IMR-90 (cell line): Measurements from ENCODE around the gene SLC39A11. TPM values are rescaled to one million over a fixed set of nuclear protein-coding genes. Genes with fewer than 3 reads are reported as not detected.

ENCODE experiments used
- ATAC-seq: fragments of 200-7000 bp; cut with Tn5 transposase; 2 replicates; pipeline ENCODE4 v1.9.1; 2020; ENCODE audit warnings: low read depth, mild to moderate bottlenecking, moderate library complexity
- BruUV-seq: library from RNA; stranded (reverse); fragments of 400-500 nt; replicated peaks from 2 replicates; lab custom pipeline; 2021; lab: Mats Ljungman, UMichigan
- CTCF ChIA-PET: fragments of 300-600 bp; formaldehyde crosslinking; extraction: SDS; loops from one replicate; lab custom pipeline; 2021; ENCODE audit warnings: antibody characterized with exemption; lab: Yijun Ruan, JAX
- POLR2A ChIA-PET: fragments of 300-600 bp; sonication (Branson Sonifier 250); formaldehyde crosslinking; loops from one replicate; lab custom pipeline; 2022; ENCODE audit warnings: antibody characterized with exemption; ENCODE audit not compliant: unreplicated experiment; lab: Charles Lee
- DNase-seq: peaks from one replicate; pipeline ENCODE4 v3.0.0; 2013
- H2AFZ ChIP-seq: replicated peaks from 2 replicates; pipeline ENCODE3; 2013; ENCODE audit warnings: low read length, mild to moderate bottlenecking; ENCODE audit not compliant: poor library complexity
- H2AK5ac ChIP-seq: 2 replicates; pipeline ENCODE4 v1.6.1; 2013; ENCODE audit warnings: low read depth, low read length, inconsistent platforms
- H2AK9ac ChIP-seq: replicated peaks from 2 replicates; pipeline ENCODE3; 2013; ENCODE audit warnings: mild to moderate bottlenecking, low read depth, low read length, moderate library complexity; ENCODE audit not compliant: poor library complexity
- H2BK120ac ChIP-seq: 2 replicates; pipeline ENCODE4 v1.6.1; 2013; ENCODE audit warnings: low read depth, low read length, inconsistent platforms
- H2BK15ac ChIP-seq: 3 replicates; pipeline ENCODE4 v1.6.1; 2013; ENCODE audit warnings: low read depth, low read length, inconsistent platforms
- H2BK20ac ChIP-seq: 2 replicates; pipeline ENCODE4 v1.6.1; 2013; ENCODE audit warnings: low read depth, mild to moderate bottlenecking, inconsistent platforms, low read length, moderate library complexity
- H2BK5ac ChIP-seq: 2 replicates; pipeline ENCODE4 v1.6.1; 2013; ENCODE audit warnings: mild to moderate bottlenecking, low read depth, low read length, inconsistent platforms; ENCODE audit not compliant: poor library complexity, severe bottlenecking
- H3K14ac ChIP-seq: replicated peaks from 2 replicates; pipeline ENCODE4 v1.6.1; 2013; ENCODE audit warnings: low read depth, low read length, inconsistent platforms
- H3K18ac ChIP-seq: 2 replicates; pipeline ENCODE4 v1.6.1; 2013; ENCODE audit warnings: low read depth, low read length, control low read depth
- H3K23ac ChIP-seq: 2 replicates; pipeline ENCODE4 v1.6.1; 2013; ENCODE audit warnings: low read depth, low read length, inconsistent platforms
- H3K27ac ChIP-seq: 2 replicates; pipeline ENCODE4 v1.5.1; 2013; ENCODE audit warnings: mild to moderate bottlenecking, control low read depth, low read length; ENCODE audit not compliant: insufficient read depth
- H3K27me3 ChIP-seq: 2 replicates; pipeline ENCODE4 v1.6.1; 2013; ENCODE audit warnings: low read length; ENCODE audit not compliant: control insufficient read depth, insufficient read depth
- H3K36me3 ChIP-seq: 2 replicates; pipeline ENCODE4 v1.6.1; 2013; ENCODE audit warnings: low read length, mixed read lengths; ENCODE audit not compliant: control insufficient read depth, insufficient read depth
- H3K4ac ChIP-seq: 2 replicates; pipeline ENCODE4 v1.6.1; 2013; ENCODE audit warnings: low read depth, low read length, inconsistent platforms
- H3K4me1 ChIP-seq: 2 replicates; pipeline ENCODE4 v1.6.1; 2013; ENCODE audit warnings: low read length, mixed read lengths; ENCODE audit not compliant: control insufficient read depth, insufficient read depth
- H3K4me2 ChIP-seq: 2 replicates; pipeline ENCODE4 v1.6.1; 2013; ENCODE audit warnings: low read depth, mild to moderate bottlenecking, control low read depth, low read length, moderate library complexity
- H3K4me3 ChIP-seq: 2 replicates; pipeline ENCODE4 v1.5.1; 2013; ENCODE audit warnings: low read depth, mild to moderate bottlenecking, control low read depth, low read length, moderate library complexity; ENCODE audit not compliant: insufficient read depth
- H3K56ac ChIP-seq: 2 replicates; pipeline ENCODE4 v1.6.1; 2013; ENCODE audit warnings: low read length, inconsistent platforms; ENCODE audit not compliant: insufficient read depth; ENCODE audit errors: extremely low read depth
- H3K79me1 ChIP-seq, 2 experiments: 2 replicates each; pipeline ENCODE4 v1.6.1; 2013; ENCODE audit warnings: low read length in 2 of 2, inconsistent platforms in 1 of 2, low read depth in 1 of 2
- H3K9ac ChIP-seq: 2 replicates; pipeline ENCODE4 v1.6.1; 2013; ENCODE audit warnings: low read depth, low read length, control low read depth
- H3K9me1 ChIP-seq: 2 replicates; pipeline ENCODE4 v1.6.1; 2013; ENCODE audit warnings: low read length, inconsistent platforms; ENCODE audit not compliant: insufficient read depth
- H3K9me3 ChIP-seq: 2 replicates; pipeline ENCODE4 v1.6.1; 2013; ENCODE audit warnings: low read length; ENCODE audit not compliant: control insufficient read depth, insufficient read depth
- H4K20me1 ChIP-seq: 2 replicates; pipeline ENCODE4 v1.6.1; 2013; ENCODE audit warnings: low read length, inconsistent platforms; ENCODE audit not compliant: insufficient read depth
- H4K5ac ChIP-seq: 2 replicates; pipeline ENCODE4 v1.6.1; 2013; ENCODE audit warnings: mild to moderate bottlenecking, low read depth, low read length, control low read depth
- H4K8ac ChIP-seq, 2 experiments: 2 replicates each; pipeline ENCODE4 v1.6.1; 2013; ENCODE audit warnings: low read depth in 2 of 2, low read length in 2 of 2, control low read depth in 1 of 2, inconsistent platforms in 1 of 2
- H4K91ac ChIP-seq: 2 replicates; pipeline ENCODE4 v1.6.1; 2013; ENCODE audit warnings: low read depth, low read length, inconsistent platforms; ENCODE audit not compliant: insufficient read depth
- BHLHE40 ChIP-seq: fragments of 150-350 bp; IDR thresholded peaks from 2 replicates; pipeline ENCODE4 v1.6.1; 2016; ENCODE audit warnings: mild to moderate bottlenecking, low read depth, low read length
- CEBPB ChIP-seq: IDR thresholded peaks from 2 replicates; pipeline ENCODE4 v1.6.1; 2012; ENCODE audit warnings: low read depth, low read length, improper control_type of control experiment
- CHD1 ChIP-seq: IDR thresholded peaks from 2 replicates; pipeline ENCODE4 v1.6.1; 2012; ENCODE audit warnings: low read depth, low read length, improper control_type of control experiment
- FOS ChIP-seq: fragments of 150-350 bp; IDR thresholded peaks from 2 replicates; pipeline ENCODE4 v1.6.1; 2016; ENCODE audit warnings: low read depth, low read length
- MAFK ChIP-seq: IDR thresholded peaks from 2 replicates; pipeline ENCODE4 v1.6.1; 2012; ENCODE audit warnings: low read depth, low read length, improper control_type of control experiment
- MAZ ChIP-seq: IDR thresholded peaks from 2 replicates; pipeline ENCODE4 v1.6.1; 2012; ENCODE audit warnings: low read depth, mild to moderate bottlenecking, low read length, improper control_type of control experiment, moderate library complexity, borderline replicate concordance
- MXI1 ChIP-seq: IDR thresholded peaks from 2 replicates; pipeline ENCODE4 v1.6.1; 2012; ENCODE audit warnings: low read depth, mild to moderate bottlenecking, low read length, moderate library complexity, borderline replicate concordance
- NFE2L2 ChIP-seq: fragments of 150-350 bp; IDR thresholded peaks from 2 replicates; pipeline ENCODE4 v1.6.1; 2016; ENCODE audit warnings: low read depth, mild to moderate bottlenecking, low read length
- POLR2A ChIP-seq: IDR thresholded peaks from 2 replicates; pipeline ENCODE4 v1.6.1; 2012; ENCODE audit warnings: mild to moderate bottlenecking, low read depth, low read length
- RAD21 ChIP-seq: IDR thresholded peaks from 2 replicates; pipeline ENCODE4 v1.6.1; 2012; ENCODE audit warnings: low read length, improper control_type of control experiment
- RCOR1 ChIP-seq: IDR thresholded peaks from 2 replicates; pipeline ENCODE4 v1.6.1; 2012; ENCODE audit warnings: mild to moderate bottlenecking, low read length, improper control_type of control experiment; ENCODE audit not compliant: insufficient replicate concordance
- RFX5 ChIP-seq: IDR thresholded peaks from 2 replicates; pipeline ENCODE4 v1.8.0; 2012; ENCODE audit warnings: low read depth, mild to moderate bottlenecking, low read length, moderate library complexity
- SMC3 ChIP-seq: fragments of 150-350 bp; IDR thresholded peaks from 2 replicates; pipeline ENCODE4 v1.6.1; 2016; ENCODE audit warnings: low read depth, mild to moderate bottlenecking, antibody characterized with exemption, low read length, moderate library complexity
- WGBS, 2 experiments: methylation state at CpG; one replicate each; pipeline versions ENCODE4 v1.1.5 to v1.1.7; 2013; ENCODE audit warnings: missing lambda C conversion rate in 2 of 2; ENCODE audit not compliant: insufficient read length in 1 of 2; ENCODE audit errors: extremely low coverage in 2 of 2; 5-methylcytosine and 5-hydroxymethylcytosine counted together
- dilution Hi-C: fragments of 300-500 bp; cut with HindIII; formaldehyde crosslinking; loops from one replicate; pipeline ENCODE4 v1.14.3; 2018; ENCODE audit warnings: low sequenced_read_pairs; ENCODE audit not compliant: unreplicated experiment
- in situ Hi-C: fragments of 300-500 bp; cut with MboI; formaldehyde crosslinking; loops from 3 replicates; pipeline ENCODE4 v1.14.3; 2019; ENCODE audit warnings: low sequenced_read_pairs, inconsistent platforms, mixed read lengths
- intact Hi-C: fragments of 100-400 bp; cut with micrococcal nuclease; formaldehyde crosslinking; loops from 2 replicates; pipeline ENCODE4 v1.10.0; 2022
- polyA plus RNA-seq, 3 experiments: library from polyadenylated mRNA; depleted of rRNA; stranded (reverse); fragments of >200 nt; gene quantifications; 2 replicates each; pipeline ENCODE4 v1.2.3, GENCODE V29; 2012; ENCODE audit warnings: low replicate concordance in 1 of 3
- total RNA-seq: library from RNA; depleted of rRNA; stranded (reverse); fragments of >200 nt; gene quantifications from 2 replicates; pipeline ENCODE4 v1.2.3, GENCODE V29; 2012
- TF ChIP-seq, protein P1 (sequence below): fragments of 150-350 bp; IDR thresholded peaks from 2 replicates; pipeline ENCODE4 v1.6.1; 2016; ENCODE audit warnings: low read depth, mild to moderate bottlenecking, low read length, moderate library complexity, borderline replicate concordance
- TF ChIP-seq, protein P2 (sequence below): fragments of 150-350 bp; IDR thresholded peaks from 2 replicates; pipeline ENCODE4 v1.6.1; 2017; ENCODE audit warnings: mild to moderate bottlenecking, antibody characterized with exemption, low read length, low read depth
- TF ChIP-seq, protein P3 (sequence below): conservative IDR thresholded peaks from 2 replicates; pipeline ENCODE4 v1.5.1; 2012; ENCODE audit warnings: mild to moderate bottlenecking, low read depth, low read length, improper control_type of control experiment

The SLC39A11 gene
- total and polyA plus RNA-seq, 2 of the 4 experiments (the other 2 are of a cell fraction), result 8.8 to 14.3 TPM

DNA sequence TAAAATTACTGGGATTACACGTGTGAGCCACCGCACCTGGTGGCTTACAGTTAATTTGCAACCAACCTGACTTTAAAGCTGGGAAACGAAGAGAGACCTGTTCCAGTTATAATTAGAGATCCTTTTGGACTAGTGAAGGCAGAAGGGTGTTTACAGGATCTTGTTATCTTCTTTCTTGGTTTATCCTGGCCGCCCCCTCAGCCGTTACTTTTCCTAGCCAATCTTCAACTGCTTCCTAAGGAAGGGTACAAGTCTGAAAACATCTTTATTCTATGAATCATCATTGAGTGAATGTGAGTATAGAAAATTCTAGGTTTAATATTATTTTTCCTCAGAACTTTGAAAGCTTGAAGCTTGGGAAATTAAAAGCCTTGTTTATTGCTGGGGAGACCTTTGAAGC is 286.5 kb downstream of the SLC39A11 start:
- no peak overlapping the region for H4K5ac ChIP-seq
- no peak overlapping the region for H2AK5ac ChIP-seq
- H3K27ac ChIP-seq, result no peak overlapping the region
- no peak overlapping the region for H2AFZ ChIP-seq
- H3K14ac ChIP-seq, result no peak overlapping the region
- H2BK120ac ChIP-seq, result no peak overlapping the region
- no peak overlapping the region for H3K23ac ChIP-seq
- H2BK5ac ChIP-seq, result no peak overlapping the region
- H3K9me1 ChIP-seq, result peaks cover 5% of the 10 kb centered on the region; the same call in 1 of the 2 replicates
- no peak overlapping the region for H2BK20ac ChIP-seq
- WGBS, 2 experiments, result no CpG with 5 or more reads among the region's 5 CpGs
- no peak overlapping the region for H4K8ac ChIP-seq
- no peak overlapping the region for H3K4ac ChIP-seq
- H4K20me1 ChIP-seq, result no peaks in the 10 kb centered on the region
- no peak overlapping the region for H3K4me2 ChIP-seq
- H3K36me3 ChIP-seq, result no peaks in the 10 kb centered on the region; the same call in 1 of the 2 replicates
- in situ Hi-C loops (no loop called here), intact Hi-C loops (no loop called here), dilution Hi-C loops (no loop called here)
- ATAC-seq, result peak; percentile 33; the same call in 1 of the 2 replicates
- TF ChIP-seq MXI1, result no peak
- no peak for TF ChIP-seq MAFK
- no peak for TF ChIP-seq RCOR1
- TF ChIP-seq, protein P1, sequence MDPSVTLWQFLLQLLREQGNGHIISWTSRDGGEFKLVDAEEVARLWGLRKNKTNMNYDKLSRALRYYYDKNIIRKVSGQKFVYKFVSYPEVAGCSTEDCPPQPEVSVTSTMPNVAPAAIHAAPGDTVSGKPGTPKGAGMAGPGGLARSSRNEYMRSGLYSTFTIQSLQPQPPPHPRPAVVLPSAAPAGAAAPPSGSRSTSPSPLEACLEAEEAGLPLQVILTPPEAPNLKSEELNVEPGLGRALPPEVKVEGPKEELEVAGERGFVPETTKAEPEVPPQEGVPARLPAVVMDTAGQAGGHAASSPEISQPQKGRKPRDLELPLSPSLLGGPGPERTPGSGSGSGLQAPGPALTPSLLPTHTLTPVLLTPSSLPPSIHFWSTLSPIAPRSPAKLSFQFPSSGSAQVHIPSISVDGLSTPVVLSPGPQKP, result no peak
- TF ChIP-seq, protein P2, sequence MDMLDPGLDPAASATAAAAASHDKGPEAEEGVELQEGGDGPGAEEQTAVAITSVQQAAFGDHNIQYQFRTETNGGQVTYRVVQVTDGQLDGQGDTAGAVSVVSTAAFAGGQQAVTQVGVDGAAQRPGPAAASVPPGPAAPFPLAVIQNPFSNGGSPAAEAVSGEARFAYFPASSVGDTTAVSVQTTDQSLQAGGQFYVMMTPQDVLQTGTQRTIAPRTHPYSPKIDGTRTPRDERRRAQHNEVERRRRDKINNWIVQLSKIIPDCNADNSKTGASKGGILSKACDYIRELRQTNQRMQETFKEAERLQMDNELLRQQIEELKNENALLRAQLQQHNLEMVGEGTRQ, result no peak
- TF ChIP-seq CHD1, result no peak
- no peak for TF ChIP-seq SMC3
- TF ChIP-seq FOS, result no peak
- no peak for TF ChIP-seq NFE2L2
- TF ChIP-seq RAD21, result no peak
- no peak for TF ChIP-seq RFX5
- TF ChIP-seq, protein P3, sequence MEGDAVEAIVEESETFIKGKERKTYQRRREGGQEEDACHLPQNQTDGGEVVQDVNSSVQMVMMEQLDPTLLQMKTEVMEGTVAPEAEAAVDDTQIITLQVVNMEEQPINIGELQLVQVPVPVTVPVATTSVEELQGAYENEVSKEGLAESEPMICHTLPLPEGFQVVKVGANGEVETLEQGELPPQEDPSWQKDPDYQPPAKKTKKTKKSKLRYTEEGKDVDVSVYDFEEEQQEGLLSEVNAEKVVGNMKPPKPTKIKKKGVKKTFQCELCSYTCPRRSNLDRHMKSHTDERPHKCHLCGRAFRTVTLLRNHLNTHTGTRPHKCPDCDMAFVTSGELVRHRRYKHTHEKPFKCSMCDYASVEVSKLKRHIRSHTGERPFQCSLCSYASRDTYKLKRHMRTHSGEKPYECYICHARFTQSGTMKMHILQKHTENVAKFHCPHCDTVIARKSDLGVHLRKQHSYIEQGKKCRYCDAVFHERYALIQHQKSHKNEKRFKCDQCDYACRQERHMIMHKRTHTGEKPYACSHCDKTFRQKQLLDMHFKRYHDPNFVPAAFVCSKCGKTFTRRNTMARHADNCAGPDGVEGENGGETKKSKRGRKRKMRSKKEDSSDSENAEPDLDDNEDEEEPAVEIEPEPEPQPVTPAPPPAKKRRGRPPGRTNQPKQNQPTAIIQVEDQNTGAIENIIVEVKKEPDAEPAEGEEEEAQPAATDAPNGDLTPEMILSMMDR, result no peak
- no peak for TF ChIP-seq BHLHE40
- TF ChIP-seq MAZ, result no peak
- TF ChIP-seq POLR2A, result no peak
- no peak for TF ChIP-seq CEBPB
- no peaks in the 10 kb centered on the region for H3K79me1 ChIP-seq
- no peak overlapping the region for H3K4me3 ChIP-seq
- H3K18ac ChIP-seq, result no peak overlapping the region
- no peak overlapping the region for H2AK9ac ChIP-seq
- H4K91ac ChIP-seq, result no peak overlapping the region
- H3K9me3 ChIP-seq, result peaks cover 1% of the 10 kb centered on the region; the same call in 1 of the 2 replicates
- no peak overlapping the region for H3K9ac ChIP-seq
- no peaks in the 10 kb centered on the region for H3K27me3 ChIP-seq
- no peak overlapping the region for H3K56ac ChIP-seq
- CTCF ChIA-PET, result interaction anchor here (0.8 kb wide), 1 partner anchor 20 kb away, joined by 3 read pairs; no protein-coding TSS in a partner anchor
- POLR2A ChIA-PET, result no interaction called here
- no TSS peak for BruUV-seq
- DNase-seq, result peak; percentile 56
- H2BK15ac ChIP-seq, result no peak overlapping the region
- H3K4me1 ChIP-seq, result peaks cover 5% of the 10 kb centered on the region
